HL-60 (cell line): ENCODE measurements around the gene PRSS27.

ENCODE experiments used
- POLR2AphosphoS5 ChIP-seq: IDR thresholded peaks from 2 replicates; pipeline ENCODE4 v1.6.1; 2012; ENCODE audit warnings: low read depth
- TF ChIP-seq, protein P1 (sequence below): IDR thresholded peaks from one replicate; pipeline ENCODE4 v1.5.1; 2011; ENCODE audit warnings: low read length, control low read depth, inconsistent platforms; ENCODE audit not compliant: insufficient read depth

DNA sequence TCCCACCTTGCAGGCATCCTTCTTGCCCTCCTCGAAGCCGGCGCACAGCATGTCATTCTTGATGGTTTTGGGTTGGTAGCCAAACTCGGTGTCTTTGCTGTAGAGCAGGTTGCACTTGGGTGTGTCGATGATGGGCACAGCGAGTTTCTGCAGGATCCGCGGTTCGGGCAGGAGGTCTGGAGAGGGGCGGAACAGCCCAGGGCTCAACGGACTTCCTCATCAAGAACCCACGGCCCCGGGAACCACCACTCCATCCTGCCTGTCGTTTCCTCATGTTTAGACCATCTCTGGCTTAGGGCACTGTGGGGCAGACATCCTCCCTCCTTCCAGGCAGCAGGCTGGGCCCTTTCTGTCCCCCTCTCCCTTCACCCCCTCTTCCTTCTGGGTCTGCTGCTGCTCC lies 6.5 kb downstream of the PRSS27 start:
- TF ChIP-seq, protein P1, sequence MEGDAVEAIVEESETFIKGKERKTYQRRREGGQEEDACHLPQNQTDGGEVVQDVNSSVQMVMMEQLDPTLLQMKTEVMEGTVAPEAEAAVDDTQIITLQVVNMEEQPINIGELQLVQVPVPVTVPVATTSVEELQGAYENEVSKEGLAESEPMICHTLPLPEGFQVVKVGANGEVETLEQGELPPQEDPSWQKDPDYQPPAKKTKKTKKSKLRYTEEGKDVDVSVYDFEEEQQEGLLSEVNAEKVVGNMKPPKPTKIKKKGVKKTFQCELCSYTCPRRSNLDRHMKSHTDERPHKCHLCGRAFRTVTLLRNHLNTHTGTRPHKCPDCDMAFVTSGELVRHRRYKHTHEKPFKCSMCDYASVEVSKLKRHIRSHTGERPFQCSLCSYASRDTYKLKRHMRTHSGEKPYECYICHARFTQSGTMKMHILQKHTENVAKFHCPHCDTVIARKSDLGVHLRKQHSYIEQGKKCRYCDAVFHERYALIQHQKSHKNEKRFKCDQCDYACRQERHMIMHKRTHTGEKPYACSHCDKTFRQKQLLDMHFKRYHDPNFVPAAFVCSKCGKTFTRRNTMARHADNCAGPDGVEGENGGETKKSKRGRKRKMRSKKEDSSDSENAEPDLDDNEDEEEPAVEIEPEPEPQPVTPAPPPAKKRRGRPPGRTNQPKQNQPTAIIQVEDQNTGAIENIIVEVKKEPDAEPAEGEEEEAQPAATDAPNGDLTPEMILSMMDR = no peak
- no peak for TF ChIP-seq POLR2AphosphoS5
